HCT116 (cell line): ENCODE results near the gene SERTAD2. TPM values are rescaled to one million over a fixed set of nuclear protein-coding genes. Genes with fewer than 3 reads are reported as not detected.
A peak's percentile ranks its signal among the peaks of the same experiment; 100 is the strongest.

Source experiments
- ATAC-seq: fragments of 200-7000 bp; cut with Tn5 transposase; 2 replicates; pipeline ENCODE4 v1.9.1; 2020; ENCODE audit warnings: mild to moderate bottlenecking, moderate library complexity
- BruUV-seq: library from RNA; stranded (reverse); fragments of 400-500 nt; replicated peaks from 2 replicates; lab custom pipeline; 2021; lab: Mats Ljungman, UMichigan
- CTCF ChIA-PET: fragments of 300-600 bp; sonication (Branson Sonifier 250); formaldehyde crosslinking; loops from one replicate; lab custom pipeline; 2021; ENCODE audit warnings: antibody characterized with exemption; lab: Charles Lee
- POLR2A ChIA-PET: fragments of 300-600, 350-600 bp; sonication (Branson Sonifier 250); formaldehyde crosslinking; loops from one replicate; lab custom pipeline; 2021; ENCODE audit warnings: antibody characterized with exemption; lab: Charles Lee
- RAD21 ChIA-PET, 2 experiments: fragments of 300-600 bp; sonication (Branson Sonifier 250); formaldehyde crosslinking; loops; one replicate each; lab custom pipeline; 2023; ENCODE audit warnings: low total read pairs in 2 of 2; ENCODE audit not compliant: uncharacterized antibody in 2 of 2, unreplicated experiment in 2 of 2, low non-redundant PET in 1 of 2; lab: Charles Lee
- DNase-seq: peaks from one replicate; pipeline ENCODE4 v3.0.0-alpha.2; 2010; ENCODE audit warnings: low read depth, low spot score
- H2AFZ ChIP-seq: fragments of 200-600 bp; shearing (Covaris generic), sonication (generic); 2 replicates; pipeline ENCODE4 v1.6.1; 2017; ENCODE audit warnings: low read depth, mixed run types, mixed read lengths, antibody characterized with exemption, low read length; ENCODE audit not compliant: poor library complexity, severe bottlenecking
- H3K27ac ChIP-seq: 2 replicates; pipeline ENCODE4 v1.5.1; 2012; ENCODE audit warnings: low read depth, low read length
- H3K27me3 ChIP-seq: fragments of 200-600 bp; sonication (generic); 2 replicates; pipeline ENCODE4 v1.6.1; 2016; ENCODE audit warnings: mixed run types, low read length, mixed read lengths; ENCODE audit not compliant: insufficient read depth
- H3K36me3 ChIP-seq, 2 experiments: fragments of 200-500 bp in 1 of 2; fragments of 200-600 bp in 1 of 2; sonication (Bioruptor generic) in 1 of 2; sonication (generic) in 1 of 2; 2 replicates each; pipeline versions ENCODE4 v1.5.1 to v1.6.1; 2014 to 2016; ENCODE audit warnings: low read length in 2 of 2, inconsistent platforms in 1 of 2, mixed read lengths in 1 of 2, mixed run types in 1 of 2; ENCODE audit not compliant: insufficient read depth in 2 of 2, control insufficient read depth in 1 of 2
- H3K4me1 ChIP-seq, 2 experiments: fragments of 200-600 bp in 1 of 2; sonication (generic) in 1 of 2; 2 replicates each; pipeline versions ENCODE4 v1.5.1 to v1.6.1; 2012 to 2017; ENCODE audit warnings: low read length in 2 of 2, inconsistent platforms in 1 of 2, mild to moderate bottlenecking in 1 of 2, mixed read lengths in 1 of 2, mixed run types in 1 of 2, moderate library complexity in 1 of 2; ENCODE audit not compliant: insufficient read depth in 2 of 2, control insufficient read depth in 1 of 2
- H3K4me2 ChIP-seq: fragments of 200-600 bp; sonication (generic); 2 replicates; pipeline ENCODE4 v1.6.1; 2017; ENCODE audit warnings: mixed run types, low read length, mixed read lengths
- H3K4me3 ChIP-seq, 2 experiments: fragments of 200-600 bp in 1 of 2; sonication (generic) in 1 of 2; replicated peaks in 1 of 2; 2 replicates each; pipeline ENCODE4 v1.5.1; 2011 to 2016; ENCODE audit warnings: low read length in 2 of 2, control low read depth in 1 of 2, low read depth in 1 of 2, mild to moderate bottlenecking in 1 of 2, mixed read lengths in 1 of 2, mixed run types in 1 of 2
- H3K79me2 ChIP-seq: fragments of 200-600 bp; sonication (generic); 2 replicates; pipeline ENCODE4 v1.6.1; 2017; ENCODE audit warnings: mild to moderate bottlenecking, mixed run types, low read length, moderate library complexity, mixed read lengths; ENCODE audit not compliant: insufficient read depth
- H3K9ac ChIP-seq: fragments of 200-600 bp; sonication (generic); 2 replicates; pipeline ENCODE4 v1.6.1; 2016; ENCODE audit warnings: low read length, mixed read lengths
- H3K9me2 ChIP-seq: fragments of 200-600 bp; sonication (generic), shearing (Covaris generic); 2 replicates; pipeline ENCODE4 v1.6.1; 2017; ENCODE audit warnings: mixed run types, mild to moderate bottlenecking, moderate library complexity; ENCODE audit not compliant: insufficient read depth
- H3K9me3 ChIP-seq, 2 experiments: fragments of 200-500 bp in 1 of 2; fragments of 200-600 bp in 1 of 2; sonication (Bioruptor generic) in 1 of 2; sonication (generic) in 1 of 2; 2 replicates each; pipeline ENCODE4 v1.6.1; 2014 to 2017; ENCODE audit warnings: low read length in 2 of 2, mixed read lengths in 2 of 2, inconsistent platforms in 1 of 2, low read depth in 1 of 2, mild to moderate bottlenecking in 1 of 2, mixed run types in 1 of 2, moderate library complexity in 1 of 2; ENCODE audit not compliant: control insufficient read depth in 1 of 2, insufficient read depth in 1 of 2
- H4K20me1 ChIP-seq: fragments of 200-600 bp; sonication (generic), shearing (Covaris generic); 2 replicates; pipeline ENCODE4 v1.6.1; 2017; ENCODE audit warnings: mixed run types, mild to moderate bottlenecking, moderate library complexity; ENCODE audit not compliant: insufficient read depth
- CBX3 ChIP-seq: IDR thresholded peaks from 2 replicates; pipeline ENCODE4 v1.6.1; 2012; ENCODE audit warnings: low read depth
- CEBPB ChIP-seq: IDR thresholded peaks from 2 replicates; pipeline ENCODE4 v1.6.1; 2012; ENCODE audit warnings: low read depth
- EGR1 ChIP-seq: IDR thresholded peaks from 2 replicates; pipeline ENCODE4 v1.6.1; 2012; ENCODE audit warnings: low read depth
- ELF1 ChIP-seq: IDR thresholded peaks from 2 replicates; pipeline ENCODE4 v1.6.1; 2012; ENCODE audit warnings: low read depth, borderline replicate concordance
- EZH2phosphoT487 ChIP-seq: fragments of 200-600 bp; IDR thresholded peaks from 2 replicates; pipeline ENCODE4 v1.6.1; 2018; ENCODE audit warnings: antibody characterized with exemption, borderline replicate concordance
- FOSL1 ChIP-seq: IDR thresholded peaks from 2 replicates; pipeline ENCODE4 v1.6.1; 2012; ENCODE audit warnings: low read depth
- POLR2A ChIP-seq: IDR thresholded peaks from 2 replicates; pipeline ENCODE4 v1.7.0; 2011; ENCODE audit warnings: borderline replicate concordance; ENCODE audit not compliant: insufficient read depth, insufficient read length; ENCODE audit errors: extremely low read depth
- POLR2AphosphoS5 ChIP-seq: IDR thresholded peaks from 2 replicates; pipeline ENCODE4 v1.6.1; 2011; ENCODE audit warnings: mild to moderate bottlenecking, low read depth, low read length, moderate library complexity
- RAD21 ChIP-seq: IDR thresholded peaks from 2 replicates; pipeline ENCODE4 v1.6.1; 2012; ENCODE audit warnings: low read depth, mild to moderate bottlenecking
- SIN3A ChIP-seq: IDR thresholded peaks from 2 replicates; pipeline ENCODE4 v1.6.1; 2012; ENCODE audit warnings: low read depth
- SP1 ChIP-seq: IDR thresholded peaks from 2 replicates; pipeline ENCODE4 v1.6.1; 2012; ENCODE audit warnings: low read depth
- SRF ChIP-seq: IDR thresholded peaks from 2 replicates; pipeline ENCODE4 v1.6.1; 2012; ENCODE audit warnings: low read depth
- TCF7L2 ChIP-seq: IDR thresholded peaks from 2 replicates; pipeline ENCODE4 v1.7.0; 2011; ENCODE audit warnings: borderline replicate concordance, inconsistent platforms; ENCODE audit not compliant: insufficient read depth, insufficient read length; ENCODE audit errors: extremely low read depth
- YY1 ChIP-seq: IDR thresholded peaks from 2 replicates; pipeline ENCODE4 v1.6.1; 2011; ENCODE audit warnings: low read length, low read depth, moderate library complexity, mild to moderate bottlenecking; ENCODE audit not compliant: insufficient replicate concordance; ENCODE audit errors: extremely low read depth
- ZFX ChIP-seq: fragments of 450-650 bp; IDR thresholded peaks from 2 replicates; pipeline ENCODE4 v1.6.1; 2017
- intact Hi-C: fragments of 100-400 bp; cut with micrococcal nuclease; formaldehyde crosslinking; loops from 2 replicates; pipeline ENCODE4 v1.10.0; 2022
- total RNA-seq: library from RNA; stranded (reverse); gene quantifications from one replicate; pipeline ENCODE4 v1.2.1, GENCODE V29; 2021; ENCODE audit not compliant: unreplicated experiment
- TF ChIP-seq, protein P1 (sequence below): IDR thresholded peaks from 2 replicates; pipeline ENCODE4 v1.6.1; 2011; ENCODE audit warnings: mild to moderate bottlenecking, low read length, moderate library complexity; ENCODE audit not compliant: insufficient replicate concordance; ENCODE audit errors: extremely low read depth
- TF ChIP-seq, protein P2 (sequence below): IDR thresholded peaks from 2 replicates; pipeline ENCODE4 v1.6.1; 2012

Gene SERTAD2
- total RNA-seq, 1 experiment from 2014 or later, result 80.1 TPM

GRCh38 chr2:64652231-64653108 is 1.2 kb downstream of the SERTAD2 start:
- Histone ChIP-seq H3K4me1 (peaks cover 59 to 78% of the 10 kb centered on the region in 2 experiments), H3K9me2 (no peaks in the 10 kb centered on the region), H4K20me1 (peaks cover 31% of the 10 kb centered on the region), H3K36me3 (no peaks in the 10 kb centered on the region), H3K9ac (peak overlapping the region; percentile 95), H3K9me3 (no peaks in the 10 kb centered on the region), H3K4me2 (peak overlapping the region; percentile 86), H3K79me2 (peaks cover 79% of the 10 kb centered on the region), H3K4me3 (peak overlapping the region; percentile 74 to 79), H3K27me3 (no peaks in the 10 kb centered on the region), H3K27ac (peak overlapping the region; percentile 80)
- ChIA-PET RAD21 (interaction anchor here (1.0 to 2.0 kb wide), 2 partner anchors 9 to 99 kb away, joined by 3 to 6 read pairs; no protein-coding TSS in a partner anchor), POLR2A (interaction anchor here (0.7 to 4.1 kb wide), 7 partner anchors 12 to 207 kb away, joined by 3 to 42 read pairs (median 13); partner anchors contain the start of gene AFTPH), CTCF (interaction anchor here (2.0 to 2.9 kb wide), 2 partner anchors 179 to 186 kb away, joined by 7 to 10 read pairs; no protein-coding TSS in a partner anchor)
- intact Hi-C loops, result no loop called here
- TSS peak; percentile 51 for BruUV-seq
- TF ChIP-seq CEBPB (no peak), EZH2phosphoT487 (no peak), RAD21 (no peak), POLR2AphosphoS5 (peak; percentile 46), ELF1 (no peak), SRF (no peak), EGR1 (no peak)
- TF ChIP-seq, all 23 proteins: peak for 1
- ATAC-seq (no peak), DNase-seq (no peak)
- H2AFZ ChIP-seq, result no peak overlapping the region

- DNase-seq, result no peak
- ChIA-PET CTCF (interaction anchor here (2.9 kb wide), 1 partner anchor 180 kb away, joined by 10 read pairs; no protein-coding TSS in a partner anchor), POLR2A (interaction anchor here (0.7 to 1.2 kb wide), 2 partner anchors 99 to 208 kb away, joined by 3 read pairs; no protein-coding TSS in a partner anchor), RAD21 (no interaction called here)
- peak overlapping the region in 1 of 2 experiments; percentile 79; a peak in 1 of 4 replicates for H3K4me3 ChIP-seq
- H3K9ac ChIP-seq, result peak overlapping the region; percentile 95
- H3K79me2 ChIP-seq, result peaks cover 88% of the 10 kb centered on the region
- H3K9me2 ChIP-seq, result no peaks in the 10 kb centered on the region
- no peaks in the 10 kb centered on the region for H3K36me3 ChIP-seq
- peaks cover 68 to 83% of the 10 kb centered on the region in 2 experiments for H3K4me1 ChIP-seq
- no peaks in the 10 kb centered on the region for H3K9me3 ChIP-seq
- no peak overlapping the region for H3K27ac ChIP-seq
- H3K27me3 ChIP-seq, result no peaks in the 10 kb centered on the region
- no peak overlapping the region for H2AFZ ChIP-seq
- no peak for ATAC-seq
- H4K20me1 ChIP-seq, result peaks cover 31% of the 10 kb centered on the region
- H3K4me2 ChIP-seq, result peak overlapping the region; percentile 86
- BruUV-seq, result no TSS peak
- intact Hi-C loops, result no loop called here
- TF ChIP-seq, protein P1, sequence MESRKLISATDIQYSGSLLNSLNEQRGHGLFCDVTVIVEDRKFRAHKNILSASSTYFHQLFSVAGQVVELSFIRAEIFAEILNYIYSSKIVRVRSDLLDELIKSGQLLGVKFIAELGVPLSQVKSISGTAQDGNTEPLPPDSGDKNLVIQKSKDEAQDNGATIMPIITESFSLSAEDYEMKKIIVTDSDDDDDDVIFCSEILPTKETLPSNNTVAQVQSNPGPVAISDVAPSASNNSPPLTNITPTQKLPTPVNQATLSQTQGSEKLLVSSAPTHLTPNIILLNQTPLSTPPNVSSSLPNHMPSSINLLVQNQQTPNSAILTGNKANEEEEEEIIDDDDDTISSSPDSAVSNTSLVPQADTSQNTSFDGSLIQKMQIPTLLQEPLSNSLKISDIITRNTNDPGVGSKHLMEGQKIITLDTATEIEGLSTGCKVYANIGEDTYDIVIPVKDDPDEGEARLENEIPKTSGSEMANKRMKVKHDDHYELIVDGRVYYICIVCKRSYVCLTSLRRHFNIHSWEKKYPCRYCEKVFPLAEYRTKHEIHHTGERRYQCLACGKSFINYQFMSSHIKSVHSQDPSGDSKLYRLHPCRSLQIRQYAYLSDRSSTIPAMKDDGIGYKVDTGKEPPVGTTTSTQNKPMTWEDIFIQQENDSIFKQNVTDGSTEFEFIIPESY, result no peak
- TF ChIP-seq YY1 (no peak), SIN3A (no peak), TCF7L2 (no peak), ZFX (no peak), RAD21 (no peak), SP1 (no peak), ELF1 (no peak), CBX3 (no peak), FOSL1 (no peak), CEBPB (no peak), POLR2A (no peak)
- TF ChIP-seq, protein P2, sequence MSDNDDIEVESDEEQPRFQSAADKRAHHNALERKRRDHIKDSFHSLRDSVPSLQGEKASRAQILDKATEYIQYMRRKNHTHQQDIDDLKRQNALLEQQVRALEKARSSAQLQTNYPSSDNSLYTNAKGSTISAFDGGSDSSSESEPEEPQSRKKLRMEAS, result no peak
Measured at GRCh38 chr2:64651590-64651989, 2.1 kb downstream of the SERTAD2 start.
